ENCODE measurements around the gene ZBTB2.

- TF ChIP-seq, protein P1, sequence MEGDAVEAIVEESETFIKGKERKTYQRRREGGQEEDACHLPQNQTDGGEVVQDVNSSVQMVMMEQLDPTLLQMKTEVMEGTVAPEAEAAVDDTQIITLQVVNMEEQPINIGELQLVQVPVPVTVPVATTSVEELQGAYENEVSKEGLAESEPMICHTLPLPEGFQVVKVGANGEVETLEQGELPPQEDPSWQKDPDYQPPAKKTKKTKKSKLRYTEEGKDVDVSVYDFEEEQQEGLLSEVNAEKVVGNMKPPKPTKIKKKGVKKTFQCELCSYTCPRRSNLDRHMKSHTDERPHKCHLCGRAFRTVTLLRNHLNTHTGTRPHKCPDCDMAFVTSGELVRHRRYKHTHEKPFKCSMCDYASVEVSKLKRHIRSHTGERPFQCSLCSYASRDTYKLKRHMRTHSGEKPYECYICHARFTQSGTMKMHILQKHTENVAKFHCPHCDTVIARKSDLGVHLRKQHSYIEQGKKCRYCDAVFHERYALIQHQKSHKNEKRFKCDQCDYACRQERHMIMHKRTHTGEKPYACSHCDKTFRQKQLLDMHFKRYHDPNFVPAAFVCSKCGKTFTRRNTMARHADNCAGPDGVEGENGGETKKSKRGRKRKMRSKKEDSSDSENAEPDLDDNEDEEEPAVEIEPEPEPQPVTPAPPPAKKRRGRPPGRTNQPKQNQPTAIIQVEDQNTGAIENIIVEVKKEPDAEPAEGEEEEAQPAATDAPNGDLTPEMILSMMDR (IDR thresholded peaks at IDR 0.05): no peak
- no peak for TF ChIP-seq EP300 (IDR thresholded peaks at IDR 0.05)
These were observed 52.0 kb downstream of the ZBTB2 start for GRCh38 chr6:151339369-151339768.

Measured in upper lobe of left lung (tissue), 4 donors.